A549 (cell line): ENCODE results near the gene FNIP1. TPM values are rescaled to one million over a fixed set of nuclear protein-coding genes. Genes with fewer than 3 reads are reported as not detected.
"Not testable (repeated sequence)": the region's sequence is repeated elsewhere in the genome, so short reads cannot be mapped to it uniquely, and the experiment has no call there.

ENCODE experiments used
- ATAC-seq, 2 experiments: fragments of 200-7000 bp in 1 of 2; fragments of >200 bp in 1 of 2; cut with Nextera tagmentation in 1 of 2; cut with Tn5 transposase in 1 of 2; 3 replicates each; pipeline versions ENCODE4 v1.8.0 to v1.9.1; 2018 to 2020; ENCODE audit warnings: mild to moderate bottlenecking in 1 of 2, moderate library complexity in 1 of 2
- CTCF ChIA-PET: fragments of 300-600 bp; sonication (Branson Sonifier 250); formaldehyde crosslinking; extraction: SDS; loops from one replicate; lab custom pipeline; 2021; ENCODE audit warnings: antibody characterized with exemption, inconsistent platforms; lab: Yijun Ruan, JAX
- POLR2A ChIA-PET: fragments of 350-600 bp; formaldehyde crosslinking; extraction: SDS; loops from one replicate; lab custom pipeline; 2021; ENCODE audit warnings: antibody characterized with exemption, inconsistent platforms; lab: Yijun Ruan, JAX
- DNase-seq, 2 experiments: peaks; one replicate each; pipeline versions ENCODE4 v3.0.0 to v3.0.0-alpha.2; 2011 to 2016; ENCODE audit warnings: low read depth in 1 of 2, low spot score in 1 of 2
- FAIRE-seq: peaks from 2 replicates; lab custom pipeline; 2011; peaks lifted over from hg19 to GRCh38; lab: Jason Lieb, UNC
- H3K27ac ChIP-seq, 2 experiments: fragments of >200 bp; sonication (Bioruptor Twin); formaldehyde crosslinking; 3 replicates each; pipeline ENCODE4 v1.5.1; 2016 to 2017
- H3K4me1 ChIP-seq: fragments of >200 bp; sonication (Bioruptor Twin); formaldehyde crosslinking; 3 replicates; pipeline ENCODE4 v1.6.1; 2016
- H3K4me2 ChIP-seq: fragments of >200 bp; sonication (Bioruptor Twin); formaldehyde crosslinking; 3 replicates; pipeline ENCODE4 v1.6.1; 2016
- H3K4me3 ChIP-seq: fragments of >200 bp; sonication (Bioruptor Twin); formaldehyde crosslinking; 3 replicates; pipeline ENCODE4 v1.5.1; 2016
- H3K9me3 ChIP-seq: fragments of >200 bp; sonication (Bioruptor Twin); formaldehyde crosslinking; 3 replicates; pipeline ENCODE4 v1.6.1; 2016
- BHLHE40 ChIP-seq: IDR thresholded peaks from 2 replicates; pipeline ENCODE4 v1.6.1; 2012; ENCODE audit warnings: low read depth, low read length, inconsistent platforms
- CBX2 ChIP-seq: fragments of 200-600 bp; sonication (generic); IDR thresholded peaks from 2 replicates; pipeline ENCODE4 v1.6.1; 2016; ENCODE audit warnings: low read depth, mild to moderate bottlenecking, borderline replicate concordance
- CBX8 ChIP-seq: fragments of 200-600 bp; sonication (generic); IDR thresholded peaks from 2 replicates; pipeline ENCODE4 v1.6.1; 2016
- EHMT2 ChIP-seq: fragments of 200-600 bp; sonication (generic); IDR thresholded peaks from 2 replicates; pipeline ENCODE4 v1.6.1; 2016; ENCODE audit warnings: antibody characterized with exemption, low read depth, mild to moderate bottlenecking, moderate library complexity
- EP300 ChIP-seq, 2 experiments: fragments of >200 bp; sonication (Bioruptor Twin); formaldehyde crosslinking; IDR thresholded peaks; 2 replicates in 1 of 2; 3 replicates in 1 of 2; pipeline ENCODE4 v1.6.1; 2016 to 2017
- ESRRA ChIP-seq: fragments of 150-350 bp; IDR thresholded peaks from 2 replicates; pipeline ENCODE4 v1.6.1; 2014; ENCODE audit warnings: mild to moderate bottlenecking, low read length, borderline replicate concordance
- FOSB ChIP-seq: fragments of 250-450 bp; sonication (Bioruptor Pico); IDR thresholded peaks from 2 replicates; pipeline ENCODE4 v1.5.0; 2020; ENCODE audit warnings: mild to moderate bottlenecking, moderate library complexity
- FOSL2 ChIP-seq, 2 experiments: fragments of 450-650 bp in 1 of 2; fragments of >200 bp in 1 of 2; sonication (Bioruptor Twin) in 1 of 2; formaldehyde crosslinking; IDR thresholded peaks; 2 replicates each; pipeline versions ENCODE4 v1.5.0 to v1.6.1; 2016 to 2020; ENCODE audit warnings: mild to moderate bottlenecking in 1 of 2, moderate library complexity in 1 of 2
- GATA3 ChIP-seq: IDR thresholded peaks from 2 replicates; pipeline ENCODE4 v1.6.1; 2012; ENCODE audit warnings: borderline replicate concordance
- HDAC2 ChIP-seq: fragments of 200-600 bp; sonication (generic); IDR thresholded peaks from 2 replicates; pipeline ENCODE4 v1.6.1; 2016
- HES2 ChIP-seq: fragments of >200 bp; sonication (Bioruptor Twin); formaldehyde crosslinking; IDR thresholded peaks from 2 replicates; pipeline ENCODE4 v1.6.1; 2016
- HOXA7 ChIP-seq: fragments of 250-450 bp; sonication (Bioruptor Pico); IDR thresholded peaks from 2 replicates; pipeline ENCODE4 v1.5.0; 2020; ENCODE audit warnings: mild to moderate bottlenecking, moderate library complexity
- HOXB13 ChIP-seq: fragments of 250-450 bp; sonication (Bioruptor Pico); IDR thresholded peaks from 2 replicates; pipeline ENCODE4 v1.5.0; 2020; ENCODE audit warnings: low read depth, mild to moderate bottlenecking, moderate library complexity
- HOXB5 ChIP-seq: fragments of 250-450 bp; sonication (Bioruptor Pico); IDR thresholded peaks from 2 replicates; pipeline ENCODE4 v1.5.0; 2020; ENCODE audit warnings: mild to moderate bottlenecking, moderate library complexity
- KDM5A ChIP-seq: fragments of 200-600 bp; sonication (generic); IDR thresholded peaks from 2 replicates; pipeline ENCODE4 v1.6.1; 2016; ENCODE audit warnings: antibody characterized with exemption, mild to moderate bottlenecking
- MAFK ChIP-seq: fragments of 450-650 bp; IDR thresholded peaks from 2 replicates; pipeline ENCODE4 v1.6.1; 2014; ENCODE audit not compliant: partially characterized antibody
- MYC ChIP-seq: IDR thresholded peaks from 2 replicates; pipeline ENCODE4 v1.6.1; 2012; ENCODE audit warnings: mild to moderate bottlenecking, inconsistent platforms, low read length, improper control_type of control experiment, borderline replicate concordance
- RAD21 ChIP-seq, 2 experiments: fragments of >200 bp in 1 of 2; sonication (Bioruptor Twin) in 1 of 2; formaldehyde crosslinking in 1 of 2; IDR thresholded peaks in 1 of 2; conservative IDR thresholded peaks in 1 of 2; 2 replicates in 1 of 2; 3 replicates in 1 of 2; pipeline ENCODE4 v1.6.1; 2012 to 2018; ENCODE audit warnings: inconsistent platforms in 1 of 2
- SMC3 ChIP-seq: fragments of >200 bp; sonication (Bioruptor Twin); formaldehyde crosslinking; IDR thresholded peaks from 3 replicates; pipeline ENCODE4 v1.6.1; 2018; ENCODE audit warnings: inconsistent platforms
- TP53 ChIP-seq: fragments of 250-450 bp; sonication (Bioruptor Pico); IDR thresholded peaks from 2 replicates; pipeline ENCODE4 v1.5.0; 2021; ENCODE audit warnings: mild to moderate bottlenecking, moderate library complexity
- ZFP36 ChIP-seq: fragments of 450-650 bp; IDR thresholded peaks from 2 replicates; pipeline ENCODE4 v1.6.1; 2014; ENCODE audit warnings: borderline replicate concordance; ENCODE audit not compliant: partially characterized antibody
- ZNF302 ChIP-seq: fragments of 250-450 bp; sonication (Bioruptor Pico); IDR thresholded peaks from 2 replicates; pipeline ENCODE4 v1.9.0; 2021; ENCODE audit warnings: inconsistent platforms, mild to moderate bottlenecking, moderate library complexity
- WGBS: methylation state at CpG from one replicate; pipeline ENCODE4 v1.1.6; 2017; ENCODE audit errors: missing lambda C conversion rate; 5-methylcytosine and 5-hydroxymethylcytosine counted together
- polyA plus RNA-seq, 4 experiments: library from polyadenylated mRNA; depleted of rRNA in 3 of 4; stranded (reverse); fragments of >200 nt; fragmentation: RNase III in 1 of 4; extraction: RNeasy Plus Mini Kit Qiagen cat#74134 plus additional on column Dnase treatment in 1 of 4; gene quantifications; 2 replicates in 3 of 4; 3 replicates in 1 of 4; pipeline ENCODE4 v1.2.3, GENCODE V29; 2011 to 2017
- TF ChIP-seq, protein P1 (sequence below): fragments of >200 bp; sonication (Bioruptor Twin); formaldehyde crosslinking; IDR thresholded peaks from 3 replicates; pipeline ENCODE4 v1.5.1; 2016

The FNIP1 gene
- polyA plus RNA-seq, 2 of the 4 experiments (the other 2 are of a cell fraction), result 7.5 to 9.6 TPM

- POLR2A ChIA-PET, result no interaction called here
- FAIRE-seq, result no peak
- CTCF ChIA-PET, result no interaction called here
Observed at GRCh38 chr5:131845828-131846227, 49.0 kb upstream of the FNIP1 start.

DNA sequence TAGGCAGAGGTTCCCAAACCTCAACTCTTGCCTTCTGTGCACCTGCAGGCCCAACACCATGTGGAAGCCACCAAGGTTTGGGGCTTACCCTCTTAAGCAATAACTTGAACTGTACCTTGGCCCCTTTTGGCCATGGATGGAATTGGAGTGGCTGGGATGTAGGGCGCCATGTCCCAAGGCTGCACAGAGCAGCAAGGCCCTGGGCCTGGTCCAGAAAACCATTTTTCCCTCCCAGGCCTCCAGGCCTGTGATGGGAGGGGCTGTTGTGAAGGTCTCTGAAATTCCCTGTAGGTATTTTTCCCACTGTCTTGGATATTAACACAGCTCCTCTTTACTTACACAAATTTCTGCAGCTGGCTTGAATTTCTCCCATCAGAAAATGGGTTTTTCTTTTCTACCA, 46.2 kb upstream of the FNIP1 start:
- H3K4me1 ChIP-seq, DNase-seq, H3K27ac ChIP-seq, ATAC-seq, CTCF ChIA-PET: not testable (repeated sequence)
- peak; percentile 58 for TF ChIP-seq ZFP36
- TF ChIP-seq, all 56 proteins: peak for 1; not testable (repeated sequence) for 55
- H3K4me2 ChIP-seq, POLR2A ChIA-PET, H3K4me3 ChIP-seq, FAIRE-seq: not testable (repeated sequence)
- WGBS, result 0% methylated on average over 1 of the region's 1 CpG
- H3K9me3 ChIP-seq, result peaks cover 19% of the 10 kb centered on the region; the same call in 2 of the 3 replicates

More at GRCh38 chr5:131845828-131846227, 49.0 kb upstream of the FNIP1 start:
- H3K4me1 ChIP-seq, result no peaks in the 10 kb centered on the region
- TF ChIP-seq CBX8 (no peak), EHMT2 (no peak), HDAC2 (no peak), MAFK (no peak), KDM5A (no peak), ZFP36 (no peak), HES2 (no peak), HOXB13 (no peak), MYC (no peak), FOSL2 (IDR thresholded peaks at IDR 0.05) (no peak), FOSL2 (CRISPR knock-in tag; IDR thresholded peaks at IDR 0.05) (no peak), RAD21 (conservative IDR thresholded peaks at IDR 0.05 in 1 of 2, IDR thresholded peaks at IDR 0.05 in 1 of 2) (no peak), TP53 (CRISPR knock-in tag) (no peak), BHLHE40 (no peak), GATA3 (no peak), HOXA7 (CRISPR knock-in tag) (no peak), ESRRA (no peak)
- H3K4me2 ChIP-seq, result no peak overlapping the region
- no peak overlapping the region for H3K4me3 ChIP-seq
- ATAC-seq (no peak), DNase-seq (no peak)
- H3K27ac ChIP-seq, result no peak overlapping the region
- peaks cover 29% of the 10 kb centered on the region; the same call in 2 of the 3 replicates for H3K9me3 ChIP-seq

GRCh38 chr5:131832702-131833101, 35.9 kb upstream of the FNIP1 start:
- CTCF ChIA-PET, H3K9me3 ChIP-seq, ATAC-seq, H3K4me1 ChIP-seq, H3K4me3 ChIP-seq, H3K27ac ChIP-seq, FAIRE-seq, DNase-seq, POLR2A ChIA-PET, H3K4me2 ChIP-seq: not testable (repeated sequence)
- WGBS, result 31% methylated on average over 2 of the region's 2 CpGs
- peak; percentile 47 for TF ChIP-seq ZFP36

DNA sequence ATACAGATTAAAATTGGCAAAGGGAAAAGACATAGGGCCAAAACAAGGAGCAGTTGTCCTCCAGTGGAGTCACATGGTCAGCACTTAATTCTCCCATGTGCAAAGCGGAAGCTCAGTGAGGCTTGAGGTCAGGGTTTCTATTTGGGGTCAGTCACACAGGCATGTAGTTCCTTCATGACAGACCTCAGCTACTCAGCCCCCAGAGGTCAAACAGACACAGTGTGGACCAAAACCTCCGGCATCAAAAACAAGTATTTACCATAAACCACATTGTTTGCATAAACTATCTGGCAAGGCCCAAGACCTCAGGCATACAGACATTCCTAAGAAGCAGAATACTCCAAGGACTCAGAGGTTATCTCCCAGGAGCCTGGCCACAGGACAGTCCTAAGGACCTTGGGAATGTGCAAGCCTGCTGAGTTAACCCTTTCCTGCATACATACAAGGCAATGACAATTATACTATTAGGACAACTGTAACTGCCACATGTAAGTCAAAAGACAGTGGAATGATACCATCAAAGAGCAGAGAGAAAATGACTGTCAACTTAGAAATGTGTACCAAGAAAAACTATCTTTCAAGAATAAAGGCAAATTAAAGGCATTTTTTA, 28.7 kb upstream of the FNIP1 start:
- H3K4me3 ChIP-seq, result no peak overlapping the region
- CTCF ChIA-PET, result interaction anchor here (0.5 kb wide), 1 partner anchor 16 kb away, joined by 3 read pairs; no protein-coding TSS in a partner anchor
- ATAC-seq, result no peak
- H3K27ac ChIP-seq, result no peak overlapping the region
- H3K4me2 ChIP-seq, result no peak overlapping the region
- no peak for TF ChIP-seq SMC3
- TF ChIP-seq TP53 (CRISPR knock-in tag), result no peak
- TF ChIP-seq HOXB5, result no peak
- TF ChIP-seq HES2, result no peak
- TF ChIP-seq CBX2, result no peak
- TF ChIP-seq, protein P1, sequence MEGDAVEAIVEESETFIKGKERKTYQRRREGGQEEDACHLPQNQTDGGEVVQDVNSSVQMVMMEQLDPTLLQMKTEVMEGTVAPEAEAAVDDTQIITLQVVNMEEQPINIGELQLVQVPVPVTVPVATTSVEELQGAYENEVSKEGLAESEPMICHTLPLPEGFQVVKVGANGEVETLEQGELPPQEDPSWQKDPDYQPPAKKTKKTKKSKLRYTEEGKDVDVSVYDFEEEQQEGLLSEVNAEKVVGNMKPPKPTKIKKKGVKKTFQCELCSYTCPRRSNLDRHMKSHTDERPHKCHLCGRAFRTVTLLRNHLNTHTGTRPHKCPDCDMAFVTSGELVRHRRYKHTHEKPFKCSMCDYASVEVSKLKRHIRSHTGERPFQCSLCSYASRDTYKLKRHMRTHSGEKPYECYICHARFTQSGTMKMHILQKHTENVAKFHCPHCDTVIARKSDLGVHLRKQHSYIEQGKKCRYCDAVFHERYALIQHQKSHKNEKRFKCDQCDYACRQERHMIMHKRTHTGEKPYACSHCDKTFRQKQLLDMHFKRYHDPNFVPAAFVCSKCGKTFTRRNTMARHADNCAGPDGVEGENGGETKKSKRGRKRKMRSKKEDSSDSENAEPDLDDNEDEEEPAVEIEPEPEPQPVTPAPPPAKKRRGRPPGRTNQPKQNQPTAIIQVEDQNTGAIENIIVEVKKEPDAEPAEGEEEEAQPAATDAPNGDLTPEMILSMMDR, result no peak
- no peak for TF ChIP-seq FOSB (CRISPR knock-in tag)
- no peak for TF ChIP-seq ZNF302 (CRISPR knock-in tag)
- no peak for TF ChIP-seq EP300 (IDR thresholded peaks at IDR 0.05)
- TF ChIP-seq, all 56 proteins: peak for 0
- 73% methylated on average over 2 of the region's 2 CpGs for WGBS
- FAIRE-seq, result no peak
- Histone ChIP-seq H3K9me3 (peaks cover 6% of the 10 kb centered on the region; the same call in 1 of the 3 replicates), H3K4me1 (no peaks in the 10 kb centered on the region)
- POLR2A ChIA-PET, result no interaction called here
- no peak for DNase-seq
